B cell (primary cell): ENCODE results near the gene BHLHA9. TPM values are rescaled to one million over a fixed set of nuclear protein-coding genes. Genes with fewer than 3 reads are reported as not detected.
A peak's percentile ranks its signal among the peaks of the same experiment; 100 is the strongest.

Experiments used
- ATAC-seq: fragments of 200-7000 bp; cut with Tn5 transposase; one replicate; pipeline ENCODE4 v1.10.0; 2021; ENCODE audit warnings: low read depth, mild to moderate bottlenecking, moderate number of reproducible peaks, moderate library complexity
- CTCF ChIA-PET: fragments of 350-600 bp; sonication (Branson Sonifier 250); formaldehyde crosslinking; loops from one replicate; lab custom pipeline; 2021; ENCODE audit warnings: antibody characterized with exemption, inconsistent platforms; lab: Charles Lee
- POLR2A ChIA-PET: fragments of 350-600 bp; sonication (Branson Sonifier 250); formaldehyde crosslinking; loops from one replicate; lab custom pipeline; 2021; ENCODE audit warnings: antibody characterized with exemption; lab: Charles Lee
- DNase-seq: peaks from one replicate; pipeline ENCODE4 v3.0.0; 2013
- H2AFZ ChIP-seq: 2 replicates; pipeline ENCODE4 v1.6.1; 2012; ENCODE audit warnings: mild to moderate bottlenecking, low read depth, low read length; ENCODE audit not compliant: insufficient read depth, poor library complexity, severe bottlenecking
- H3K27ac ChIP-seq, 2 donors: 1 replicate in 1 of 2; 2 replicates in 1 of 2; pipeline ENCODE4 v1.5.1; 2012 to 2013; ENCODE audit warnings: low read length in 2 of 2, mild to moderate bottlenecking in 2 of 2, moderate library complexity in 1 of 2
- H3K27me3 ChIP-seq, 4 experiments: fragments of 200-600 bp in 1 of 4; sonication (generic) in 1 of 4; replicated peaks in 1 of 4; 1 replicate in 2 of 4; 2 replicates in 2 of 4; pipeline versions ENCODE4 v1.6.1 to v1.7.0; 2013 to 2016; ENCODE audit warnings: low read length in 3 of 4, mild to moderate bottlenecking in 2 of 4, mixed read lengths in 1 of 4, moderate library complexity in 1 of 4; ENCODE audit not compliant: insufficient read depth in 4 of 4, control insufficient read depth in 3 of 4; ENCODE audit errors: control extremely low read depth in 1 of 4
- H3K36me3 ChIP-seq, 2 experiments: replicated peaks in 1 of 2; 1 replicate in 1 of 2; 2 replicates in 1 of 2; pipeline versions ENCODE4 v1.6.1 to v1.7.1; 2013; ENCODE audit warnings: low read length in 1 of 2; ENCODE audit not compliant: insufficient read depth in 2 of 2, control insufficient read depth in 1 of 2; ENCODE audit errors: control extremely low read depth in 1 of 2, extremely low read depth in 1 of 2
- H3K4me1 ChIP-seq, 2 donors: fragments of 200-600 bp in 1 of 2; sonication (generic) in 1 of 2; 1 replicate in 1 of 2; 2 replicates in 1 of 2; pipeline versions ENCODE4 v1.5.1 to v1.6.1; 2013 to 2017; ENCODE audit warnings: low read length in 2 of 2; ENCODE audit not compliant: control insufficient read depth in 2 of 2, insufficient read depth in 2 of 2
- H3K4me2 ChIP-seq: replicated peaks from 2 replicates; pipeline ENCODE3; 2012; ENCODE audit warnings: mild to moderate bottlenecking, low read depth, low read length; ENCODE audit not compliant: poor library complexity, severe bottlenecking
- H3K4me3 ChIP-seq, 5 experiments: fragments of 200-600 bp in 1 of 5; sonication (generic) in 1 of 5; 1 replicate in 3 of 5; 2 replicates in 2 of 5; pipeline versions ENCODE4 v1.5.1 to v1.7.0; 2011 to 2016; ENCODE audit warnings: low read length in 4 of 5, mild to moderate bottlenecking in 4 of 5, low read depth in 2 of 5, control low read depth in 1 of 5, moderate library complexity in 1 of 5; ENCODE audit not compliant: insufficient read depth in 1 of 5; ENCODE audit errors: control extremely low read depth in 1 of 5, extremely low read depth in 1 of 5
- H3K79me2 ChIP-seq: fragments of 200-600 bp; sonication (generic); one replicate; pipeline ENCODE4 v1.6.0; 2016; ENCODE audit warnings: low read length; ENCODE audit not compliant: control insufficient read depth, insufficient read depth
- H3K9ac ChIP-seq: fragments of 200-600 bp; sonication (generic); 2 replicates; pipeline ENCODE4 v1.6.1; 2017; ENCODE audit warnings: mild to moderate bottlenecking, low read length, moderate library complexity
- H3K9me3 ChIP-seq, 3 donors: one replicate each; pipeline versions ENCODE4 v1.6.1 to v1.7.1; 2013; ENCODE audit warnings: low read length in 2 of 3; ENCODE audit not compliant: control insufficient read depth in 2 of 3, insufficient read depth in 1 of 3; ENCODE audit errors: control extremely low read depth in 1 of 3
- H4K20me1 ChIP-seq: 2 replicates; pipeline ENCODE4 v1.6.0; 2012; ENCODE audit warnings: mild to moderate bottlenecking, low read length; ENCODE audit not compliant: insufficient read depth, control insufficient read depth, poor library complexity, severe bottlenecking
- H3K27ac Mint-ChIP-seq: one replicate; pipeline ENCODE4 v1.8.0; 2021; ENCODE audit warnings: mixed read lengths
- H3K27me3 Mint-ChIP-seq: one replicate; pipeline ENCODE4 v1.8.0; 2021; ENCODE audit warnings: mixed read lengths
- H3K4me1 Mint-ChIP-seq: one replicate; pipeline ENCODE4 v1.8.0; 2021; ENCODE audit warnings: mixed read lengths
- H3K4me3 Mint-ChIP-seq: one replicate; pipeline ENCODE4 v1.8.0; 2021; ENCODE audit warnings: mixed read lengths
- H3K9me3 Mint-ChIP-seq: one replicate; pipeline ENCODE4 v1.8.0; 2022; ENCODE audit warnings: mixed read lengths; ENCODE audit not compliant: insufficient read depth
- CTCF ChIP-seq: fragments of 200-600 bp; IDR thresholded peaks from one replicate; pipeline ENCODE4 v1.8.0; 2022; ENCODE audit warnings: antibody characterized with exemption, mild to moderate bottlenecking
- EZH2 ChIP-seq: IDR thresholded peaks from 2 replicates; pipeline ENCODE4 v1.6.1; 2012; ENCODE audit warnings: borderline replicate concordance, low read depth, mild to moderate bottlenecking, moderate library complexity, low read length; ENCODE audit not compliant: insufficient read depth, poor library complexity, severe bottlenecking
- WGBS: methylation state at CpG from one replicate; pipeline ENCODE4 v1.1.5; 2013; ENCODE audit warnings: missing lambda C conversion rate; ENCODE audit not compliant: insufficient coverage; 5-methylcytosine and 5-hydroxymethylcytosine counted together
- intact Hi-C: fragments of 100-400 bp; cut with micrococcal nuclease; formaldehyde crosslinking; loops from one replicate; pipeline ENCODE4 v1.10.0; 2022
- polyA plus RNA-seq: library from polyadenylated mRNA; depleted of rRNA; stranded (reverse); fragments of >200 nt; gene quantifications from 2 replicates; pipeline ENCODE4 v1.2.3, GENCODE V29; 2012
- total RNA-seq, 2 donors: library from RNA; stranded (reverse); fragments of 120-200 nt in 1 of 2; gene quantifications; 1 replicate in 1 of 2; 2 replicates in 1 of 2; pipeline versions ENCODE4 v1.2.3 to v1.2.4, GENCODE V29; 2013 to 2022

Gene BHLHA9
- total and polyA plus RNA-seq, 2 donors (not counting 1 experiment from before 2014, with no cell fraction given): not detected

DNA sequence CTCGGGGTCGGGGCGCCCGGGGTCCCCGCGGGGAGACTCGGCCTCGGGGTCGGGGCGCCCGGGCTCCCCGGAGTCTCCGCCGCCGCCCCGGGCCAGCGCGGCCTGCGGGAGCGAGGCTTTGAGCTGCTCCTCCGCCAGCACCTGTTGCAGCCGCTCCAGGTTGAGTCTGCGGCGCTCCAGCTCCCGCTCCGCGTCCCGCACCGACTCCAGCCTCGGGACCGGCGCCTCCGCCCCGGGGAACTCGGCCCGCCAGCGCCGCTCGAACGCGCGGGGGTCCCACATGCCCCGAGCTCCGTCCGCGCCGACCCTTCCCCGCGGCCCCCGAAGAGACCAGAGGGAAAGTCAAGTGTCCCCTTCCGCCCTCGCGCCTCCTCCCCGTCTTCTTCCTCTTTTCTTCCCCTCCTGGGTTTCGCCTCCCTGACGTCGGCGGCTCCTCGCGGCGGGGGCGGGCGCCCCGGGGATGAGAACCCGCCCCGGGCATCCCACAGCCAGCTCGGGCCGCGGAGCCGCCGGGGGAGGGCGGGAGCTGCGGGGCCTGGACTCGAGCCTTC, 40.8 kb upstream of the BHLHA9 start:
- Histone ChIP-seq H3K36me3 (peaks cover 2 to 18% of the 10 kb centered on the region in 2 experiments), H4K20me1 (peaks cover 46% of the 10 kb centered on the region), H3K27ac (peak overlapping the region in 1 of 2 donors; percentile 82), H3K4me3 (peak overlapping the region in 4 of 5 experiments; percentile 31 to 80 (median 66)), H3K4me1 (peaks cover 25 to 32% of the 10 kb centered on the region in 2 donors), H3K9ac (peak overlapping the region; percentile 83), H3K27me3 (peaks cover 0 to 11% (median 0%) of the 10 kb centered on the region in 4 experiments), H3K79me2 (peaks cover 40% of the 10 kb centered on the region), H3K9me3 (no peaks in the 10 kb centered on the region), H3K4me2 (peak overlapping the region; percentile 81), H2AFZ (peak overlapping the region; percentile 69)
- H3K27ac Mint-ChIP-seq: peak overlapping the region; percentile 78
- no peak for TF ChIP-seq CTCF
- TF ChIP-seq EZH2: no peak
- POLR2A ChIA-PET: interaction anchor here (2.0 to 3.4 kb wide), 4 partner anchors 16 to 48 kb away, joined by 7 to 24 read pairs (median 11); no protein-coding TSS in a partner anchor
- WGBS: under 1% methylated on average over 73 of the region's 74 CpGs
- ATAC-seq: peak; percentile 62
- H3K9me3 Mint-ChIP-seq: no peaks in the 10 kb centered on the region
- H3K4me1 Mint-ChIP-seq: peaks cover 39% of the 10 kb centered on the region
- CTCF ChIA-PET: interaction anchor here (1.0 to 4.4 kb wide), 9 partner anchors 12 to 345 kb away, joined by 3 to 42 read pairs (median 13); no protein-coding TSS in a partner anchor
- H3K4me3 Mint-ChIP-seq: peak overlapping the region; percentile 83
- peaks cover 9% of the 10 kb centered on the region for H3K27me3 Mint-ChIP-seq
- intact Hi-C loops: loop anchor here (1.0 to 2.0 kb wide), 4 partner anchors 16 to 363 kb away; no protein-coding TSS in a partner anchor
- peak; percentile 91 for DNase-seq
